ENCODE measurements around the gene IGLL1.
A peak's percentile ranks its signal among the peaks of the same experiment; 100 is the strongest.

The IGLL1 gene

DNA sequence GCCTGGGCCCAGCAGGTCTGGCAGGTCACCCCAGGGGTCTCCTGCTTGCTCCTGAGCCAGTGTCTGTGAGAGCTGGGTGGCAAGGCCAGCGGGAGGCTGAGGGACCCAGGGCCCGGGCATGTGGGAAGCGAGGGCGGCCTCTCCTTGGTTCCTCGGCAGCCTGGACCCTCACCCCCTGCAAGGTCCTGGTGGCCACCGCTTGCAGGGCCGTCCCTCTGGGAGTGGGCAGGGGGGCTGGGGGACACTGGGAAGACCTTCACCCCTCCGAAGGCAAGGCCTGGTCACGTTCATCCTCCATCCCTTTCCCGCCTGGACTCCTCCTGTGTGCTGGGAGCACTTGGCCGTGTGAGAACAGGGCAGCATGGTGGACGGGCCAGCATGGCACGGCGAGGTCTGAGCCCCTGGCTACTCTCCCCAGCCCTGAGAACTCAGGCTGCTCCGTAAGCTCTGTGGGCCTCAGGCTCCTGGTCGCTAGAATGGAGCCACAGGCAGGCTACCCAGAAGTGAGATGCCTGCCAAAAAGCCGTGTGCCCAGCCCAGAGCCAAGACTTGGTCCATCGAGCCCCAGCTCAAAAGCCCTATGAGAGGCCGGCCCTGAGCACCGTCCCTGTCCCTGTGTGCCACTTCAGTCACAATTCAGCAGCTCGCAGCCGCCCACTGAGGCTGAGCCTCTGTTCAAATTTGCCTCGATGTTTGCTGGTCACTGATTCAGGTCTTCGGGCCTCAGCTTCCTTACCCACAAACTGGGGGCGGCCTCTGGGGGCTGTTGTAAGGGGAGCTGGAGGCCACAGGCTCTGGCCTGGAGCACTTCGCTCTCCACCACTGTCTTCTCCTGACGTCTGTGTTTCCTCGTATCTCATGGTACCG, 45.0 kb downstream of the IGLL1 start:
- Mint-ChIP-seq H3K4me1 (peaks cover 64% of the 10 kb centered on the region), H3K4me3 (peak overlapping the region in 2 of 3 experiments; percentile 38 to 44), H3K27ac (peak overlapping the region; percentile 99 to 100 (median 100)), H3K36me3 (ENCODE audit: low read depth) (no peaks in the 10 kb centered on the region), H3K27me3 (ENCODE audit: low read depth) (no peaks in the 10 kb centered on the region), H3K9me3 (no peaks in the 10 kb centered on the region)
- no peak for TF ChIP-seq CTCF (IDR thresholded peaks at IDR 0.05; ENCODE audit: unreplicated experiment in 3 of 3)

DNA sequence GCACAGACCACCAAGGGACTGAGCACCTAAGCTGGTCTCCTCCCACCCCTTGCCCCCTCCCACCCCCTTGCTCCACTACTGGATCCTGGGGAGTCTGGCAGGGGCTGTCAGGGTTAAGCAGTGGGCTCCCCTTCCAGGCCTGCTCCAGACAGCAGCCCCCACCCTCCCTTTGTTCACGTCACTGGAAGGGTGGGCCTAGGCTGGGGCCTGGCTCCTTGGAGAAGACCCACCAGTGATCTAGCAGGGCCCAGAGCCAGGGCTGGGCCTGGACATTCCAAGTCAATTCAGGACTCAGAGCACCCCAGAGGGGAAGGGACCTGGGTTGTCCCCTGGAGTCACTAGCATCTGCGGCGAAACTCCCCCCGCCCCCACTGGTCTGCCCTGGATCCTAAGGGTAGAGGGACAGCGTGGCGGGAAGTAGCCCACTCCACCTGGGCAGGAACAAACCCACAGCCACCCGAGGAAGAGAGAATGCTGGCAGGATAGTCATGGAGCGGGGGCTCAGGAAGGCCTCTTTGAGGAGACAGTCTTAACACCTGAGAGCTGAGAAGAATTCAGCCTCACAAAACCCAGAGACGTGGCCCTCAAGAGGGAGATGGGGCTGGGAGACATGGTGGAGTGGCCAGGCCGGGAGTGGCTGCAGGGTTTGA, 45.8 kb downstream of the IGLL1 start:
- no peak for TF ChIP-seq CTCF (IDR thresholded peaks at IDR 0.05; ENCODE audit: unreplicated experiment in 3 of 3)
- H3K9me3 Mint-ChIP-seq: no peaks in the 10 kb centered on the region
- peaks cover 59% of the 10 kb centered on the region for H3K4me1 Mint-ChIP-seq
- peak overlapping the region; percentile 98 to 100 (median 99) for H3K27ac Mint-ChIP-seq
- H3K4me3 Mint-ChIP-seq: no peak overlapping the region
- no peaks in the 10 kb centered on the region for H3K27me3 Mint-ChIP-seq (ENCODE audit: low read depth)
- H3K36me3 Mint-ChIP-seq (ENCODE audit: low read depth): no peaks in the 10 kb centered on the region

DNA sequence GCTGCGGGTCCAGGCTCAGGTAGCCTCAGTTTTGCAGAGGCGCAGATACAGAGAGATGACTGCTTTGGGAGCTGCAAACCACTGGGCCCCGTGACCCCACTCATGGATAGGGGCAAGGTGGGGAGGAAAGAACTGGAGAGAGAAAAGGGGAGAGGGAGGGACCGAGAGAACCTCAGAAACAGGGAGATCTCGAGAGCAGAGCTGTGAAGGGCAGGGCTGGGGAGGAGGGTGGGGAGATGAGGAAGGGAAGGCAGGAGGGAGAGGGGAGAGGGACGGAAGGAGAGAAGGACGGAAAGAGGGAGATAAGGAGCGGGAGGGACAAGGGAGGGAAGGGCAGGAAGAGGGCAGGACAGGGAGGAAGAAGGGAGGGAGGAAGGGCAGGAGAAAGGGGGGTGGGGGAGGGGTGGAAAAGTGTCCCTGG, 46.3 kb downstream of the IGLL1 start:
- peak overlapping the region; percentile 40 to 44 (median 42) for H3K4me3 Mint-ChIP-seq
- peak overlapping the region; percentile 98 to 100 (median 99) for H3K27ac Mint-ChIP-seq
- H3K27me3 Mint-ChIP-seq (ENCODE audit: low read depth): no peaks in the 10 kb centered on the region
- no peaks in the 10 kb centered on the region for H3K9me3 Mint-ChIP-seq
- H3K36me3 Mint-ChIP-seq (ENCODE audit: low read depth): no peaks in the 10 kb centered on the region
- no peak for TF ChIP-seq CTCF (IDR thresholded peaks at IDR 0.05; ENCODE audit: unreplicated experiment in 3 of 3)
- H3K4me1 Mint-ChIP-seq: peaks cover 59% of the 10 kb centered on the region

GRCh38 chr22:23533328-23533762, 46.7 kb downstream of the IGLL1 start:
- Mint-ChIP-seq H3K4me3 (peak overlapping the region; percentile 40 to 56 (median 42)), H3K27ac (peak overlapping the region; percentile 98 to 100 (median 99)), H3K9me3 (no peaks in the 10 kb centered on the region), H3K27me3 (ENCODE audit: low read depth) (no peaks in the 10 kb centered on the region), H3K36me3 (ENCODE audit: low read depth) (no peaks in the 10 kb centered on the region), H3K4me1 (peaks cover 59% of the 10 kb centered on the region)
- peak; percentile 62 to 68 (median 65) for TF ChIP-seq CTCF (IDR thresholded peaks at IDR 0.05; ENCODE audit: unreplicated experiment in 3 of 3)

GRCh38 chr22:23532731-23533130, 47.4 kb downstream of the IGLL1 start:
- H3K4me1 Mint-ChIP-seq: peaks cover 57% of the 10 kb centered on the region
- H3K9me3 Mint-ChIP-seq: no peaks in the 10 kb centered on the region
- peak overlapping the region in 1 of 3 experiments; percentile 56 for H3K4me3 Mint-ChIP-seq
- peak overlapping the region; percentile 98 to 100 (median 99) for H3K27ac Mint-ChIP-seq
- no peak for TF ChIP-seq CTCF (IDR thresholded peaks at IDR 0.05; ENCODE audit: unreplicated experiment in 3 of 3)
- no peaks in the 10 kb centered on the region for H3K36me3 Mint-ChIP-seq (ENCODE audit: low read depth)
- H3K27me3 Mint-ChIP-seq (ENCODE audit: low read depth): no peaks in the 10 kb centered on the region
